OCI-LY1 (cell line): ENCODE measurements around the gene SH2D5.

Source experiments
- H2AFZ ChIP-seq: fragments of 200-600 bp; sonication (generic), shearing (Covaris generic); 2 replicates; pipeline ENCODE4 v1.6.0; 2014; ENCODE audit warnings: antibody characterized with exemption, mild to moderate bottlenecking, low read length
- H3F3A ChIP-seq: fragments of 200-600 bp; sonication (generic), shearing (Covaris generic); 2 replicates; pipeline ENCODE4 v1.6.0; 2014; ENCODE audit warnings: mild to moderate bottlenecking, antibody characterized with exemption, low read length, moderate library complexity; ENCODE audit not compliant: insufficient read depth
- H3K27ac ChIP-seq: fragments of 200-600 bp; sonication (generic); 2 replicates; pipeline ENCODE4 v1.5.1; 2014; ENCODE audit warnings: low read length, mixed run types, mild to moderate bottlenecking, low read depth; ENCODE audit not compliant: poor library complexity, severe bottlenecking
- H3K27me3 ChIP-seq: fragments of 200-600 bp; sonication (generic); 2 replicates; pipeline ENCODE4 v1.6.0; 2014; ENCODE audit warnings: antibody characterized with exemption, mild to moderate bottlenecking, low read length, moderate library complexity; ENCODE audit not compliant: insufficient read depth
- H3K36me3 ChIP-seq: fragments of 200-600 bp; sonication (generic); 2 replicates; pipeline ENCODE4 v1.6.1; 2014; ENCODE audit warnings: mild to moderate bottlenecking, antibody characterized with exemption, low read length, moderate library complexity, mixed read lengths; ENCODE audit not compliant: insufficient read depth
- H3K4me1 ChIP-seq: fragments of 200-600 bp; sonication (generic); 2 replicates; pipeline ENCODE4 v1.5.1; 2014; ENCODE audit warnings: mild to moderate bottlenecking, low read length, moderate library complexity; ENCODE audit not compliant: insufficient read depth, severe bottlenecking
- H3K4me2 ChIP-seq: fragments of 200-600 bp; sonication (generic), shearing (Covaris generic); 2 replicates; pipeline ENCODE4 v1.6.1; 2014; ENCODE audit warnings: low read length
- H3K4me3 ChIP-seq: fragments of 200-600 bp; sonication (generic); 2 replicates; pipeline ENCODE4 v1.5.1; 2014; ENCODE audit warnings: low read length, low read depth, mild to moderate bottlenecking, mixed read lengths; ENCODE audit not compliant: poor library complexity, severe bottlenecking
- H3K79me2 ChIP-seq: fragments of 200-600 bp; shearing (Covaris generic); 2 replicates; pipeline ENCODE4 v1.6.1; 2016; ENCODE audit warnings: mixed run types, low read length, mixed read lengths; ENCODE audit not compliant: insufficient read depth
- H3K9ac ChIP-seq: fragments of 200-600 bp; sonication (generic), shearing (Covaris generic); 2 replicates; pipeline ENCODE4 v1.6.1; 2014; ENCODE audit warnings: mild to moderate bottlenecking, low read length, mixed read lengths
- H3K9me2 ChIP-seq: fragments of 200-600 bp; sonication (generic), shearing (Covaris generic); 2 replicates; pipeline ENCODE4 v1.6.1; 2014; ENCODE audit warnings: low read depth, mild to moderate bottlenecking, low read length, mixed read lengths
- H3K9me3 ChIP-seq: fragments of 200-600 bp; shearing (Covaris generic); 2 replicates; pipeline ENCODE4 v1.6.1; 2014; ENCODE audit warnings: low read length, mixed read lengths
- H4K20me1 ChIP-seq: fragments of 200-600 bp; sonication (generic), shearing (Covaris generic); 2 replicates; pipeline ENCODE4 v1.6.0; 2016; ENCODE audit warnings: mild to moderate bottlenecking, low read length; ENCODE audit not compliant: insufficient read depth
- CTCF ChIP-seq: fragments of 200-600 bp; sonication (generic), shearing (Covaris generic); IDR thresholded peaks from 2 replicates; pipeline ENCODE4 v1.5.1; 2017; ENCODE audit warnings: mild to moderate bottlenecking, antibody characterized with exemption, low read length, moderate library complexity, mixed read lengths
- EZH2 ChIP-seq: fragments of 200-600 bp; sonication (generic), shearing (Covaris generic); IDR thresholded peaks from 2 replicates; pipeline ENCODE4 v1.8.0; 2017; ENCODE audit warnings: borderline replicate concordance, mixed run types, mild to moderate bottlenecking, antibody characterized with exemption, low read length, moderate library complexity, mixed read lengths

Gene SH2D5

GRCh38 chr1:20760322-20760721 is 27.8 kb upstream of the SH2D5 start:
- H3K9me2 ChIP-seq: no peaks in the 10 kb centered on the region
- no peaks in the 10 kb centered on the region for H3K4me1 ChIP-seq
- H3K27me3 ChIP-seq: no peaks in the 10 kb centered on the region
- H3K36me3 ChIP-seq: peaks cover 95% of the 10 kb centered on the region
- no peaks in the 10 kb centered on the region for H3F3A ChIP-seq
- H4K20me1 ChIP-seq: no peaks in the 10 kb centered on the region
- no peak overlapping the region for H3K9ac ChIP-seq
- H3K9me3 ChIP-seq: no peaks in the 10 kb centered on the region
- H3K4me2 ChIP-seq: no peak overlapping the region
- H3K27ac ChIP-seq: no peak overlapping the region
- TF ChIP-seq CTCF (no peak), EZH2 (no peak)
- no peak overlapping the region for H2AFZ ChIP-seq
- no peaks in the 10 kb centered on the region for H3K79me2 ChIP-seq
- H3K4me3 ChIP-seq: no peak overlapping the region

- Histone ChIP-seq H3K4me2 (no peak overlapping the region), H3K27ac (no peak overlapping the region), H3F3A (no peaks in the 10 kb centered on the region; the same call in 1 of the 2 replicates), H3K79me2 (no peaks in the 10 kb centered on the region), H3K9me2 (no peaks in the 10 kb centered on the region), H3K9ac (no peak overlapping the region), H4K20me1 (0 out of 2 replicates have a peak, but pooled peaks cover 3% of the 10 kb centered on the region), H3K36me3 (peaks cover 76% of the 10 kb centered on the region), H3K4me1 (no peaks in the 10 kb centered on the region), H3K4me3 (no peak overlapping the region), H3K9me3 (no peaks in the 10 kb centered on the region), H3K27me3 (no peaks in the 10 kb centered on the region), H2AFZ (no peak overlapping the region)
- TF ChIP-seq EZH2: no peak
Measured at GRCh38 chr1:20753589-20753988, 21.1 kb upstream of the SH2D5 start.

DNA sequence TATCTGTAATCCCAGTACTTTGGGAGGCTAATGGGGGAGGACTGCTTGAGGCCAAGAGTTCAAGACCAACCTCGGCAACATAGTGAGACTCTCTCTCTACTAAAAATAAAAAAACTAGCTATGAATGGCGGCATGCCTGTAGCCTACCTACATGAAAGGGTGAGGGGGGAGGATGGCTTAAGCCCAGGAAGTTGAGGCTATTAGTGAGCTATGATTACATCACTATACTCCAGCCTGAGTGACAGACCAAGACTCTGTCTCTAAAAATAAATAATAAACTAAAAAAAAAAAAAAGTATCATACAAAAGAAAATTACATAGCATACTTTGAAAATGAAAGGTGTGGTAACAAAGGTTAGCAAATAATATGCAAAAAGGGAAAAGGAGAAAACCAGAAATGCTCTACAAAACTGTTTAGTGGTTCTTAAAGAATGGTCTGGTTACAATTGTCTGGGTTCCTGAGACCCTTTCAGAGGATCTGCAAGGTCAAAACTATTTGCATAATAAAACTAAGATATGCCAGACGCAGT is 19.0 kb upstream of the SH2D5 start:
- no peak overlapping the region for H3K27ac ChIP-seq

More for the DNA sequence above, 19.0 kb upstream of the SH2D5 start:
- Histone ChIP-seq H3K36me3 (peaks cover 78% of the 10 kb centered on the region), H3K4me1 (no peaks in the 10 kb centered on the region), H4K20me1 (0 out of 2 replicates have a peak, but pooled peaks cover 3% of the 10 kb centered on the region), H2AFZ (no peak overlapping the region), H3K27me3 (no peaks in the 10 kb centered on the region), H3K9me2 (no peaks in the 10 kb centered on the region), H3K4me2 (no peak overlapping the region), H3K79me2 (no peaks in the 10 kb centered on the region), H3F3A (no peaks in the 10 kb centered on the region; the same call in 1 of the 2 replicates), H3K4me3 (no peak overlapping the region), H3K9ac (no peak overlapping the region), H3K9me3 (no peaks in the 10 kb centered on the region)
- TF ChIP-seq EZH2 (no peak), CTCF (no peak)
